Skeletal muscle satellite cell (primary cell): ENCODE data around the gene FOXJ2.

Source experiments
- H3K27me3 ChIP-seq: 2 replicates; pipeline ENCODE4 v1.7.0; 2013; ENCODE audit warnings: low read length; ENCODE audit not compliant: control insufficient read depth, insufficient read depth
- H3K36me3 ChIP-seq: 2 replicates; pipeline ENCODE4 v1.7.0; 2013; ENCODE audit warnings: mild to moderate bottlenecking, control low read depth, low read length; ENCODE audit not compliant: insufficient read depth
- H3K4me1 ChIP-seq: 2 replicates; pipeline ENCODE4 v1.7.0; 2013; ENCODE audit warnings: low read length; ENCODE audit not compliant: control insufficient read depth, insufficient read depth
- H3K4me2 ChIP-seq: 2 replicates; pipeline ENCODE4 v1.7.0; 2013; ENCODE audit warnings: mild to moderate bottlenecking, low read length
- H3K4me3 ChIP-seq: 2 replicates; pipeline ENCODE4 v1.7.0; 2013; ENCODE audit warnings: low read length
- H3K9ac ChIP-seq: 2 replicates; pipeline ENCODE4 v1.7.0; 2013; ENCODE audit warnings: mild to moderate bottlenecking, low read depth, low read length, moderate library complexity
- H3K9me3 ChIP-seq: replicated peaks from 2 replicates; pipeline ENCODE4 v1.7.0; 2013; ENCODE audit warnings: mild to moderate bottlenecking, control low read depth, low read length

FOXJ2 gene

GRCh38 chr12:8089716-8090115 is 57.2 kb downstream of the FOXJ2 start:
- Histone ChIP-seq H3K36me3 (peaks cover 46% of the 10 kb centered on the region), H3K27me3 (no peaks in the 10 kb centered on the region), H3K4me3 (no peak overlapping the region), H3K4me2 (no peak overlapping the region), H3K4me1 (no peaks in the 10 kb centered on the region), H3K9ac (no peak overlapping the region), H3K9me3 (no peaks in the 10 kb centered on the region)

GRCh38 chr12:8093291-8093690 is 60.8 kb downstream of the FOXJ2 start:
- Histone ChIP-seq H3K9me3 (no peaks in the 10 kb centered on the region), H3K4me2 (no peak overlapping the region), H3K27me3 (no peaks in the 10 kb centered on the region), H3K4me1 (no peaks in the 10 kb centered on the region), H3K36me3 (peaks cover 69% of the 10 kb centered on the region), H3K4me3 (no peak overlapping the region), H3K9ac (no peak overlapping the region)

- Histone ChIP-seq H3K36me3 (peaks cover 54% of the 10 kb centered on the region), H3K4me2 (no peak overlapping the region), H3K9ac (no peak overlapping the region), H3K27me3 (no peaks in the 10 kb centered on the region), H3K4me3 (no peak overlapping the region), H3K9me3 (no peaks in the 10 kb centered on the region), H3K4me1 (no peaks in the 10 kb centered on the region)
Measured at GRCh38 chr12:8096281-8096915, 63.9 kb downstream of the FOXJ2 start.

- Histone ChIP-seq H3K4me2 (no peak overlapping the region), H3K27me3 (no peaks in the 10 kb centered on the region), H3K4me1 (no peaks in the 10 kb centered on the region), H3K9ac (no peak overlapping the region), H3K4me3 (no peak overlapping the region), H3K9me3 (no peaks in the 10 kb centered on the region), H3K36me3 (peaks cover 28% of the 10 kb centered on the region)
Measured at GRCh38 chr12:8099235-8099634, 66.7 kb downstream of the FOXJ2 start.
